Endothelial cell of umbilical vein (primary cell): ENCODE data around the gene ZDHHC23.

Source experiments
- EZH2 ChIP-seq: IDR thresholded peaks from 2 replicates; pipeline ENCODE4 v1.6.1; 2012; ENCODE audit warnings: borderline replicate concordance, low read depth, mild to moderate bottlenecking, moderate library complexity, low read length, inconsistent platforms; ENCODE audit not compliant: severe bottlenecking
- GATA2 ChIP-seq: IDR thresholded peaks from 2 replicates; pipeline ENCODE4 v1.7.0; 2011; ENCODE audit warnings: low read depth, mild to moderate bottlenecking, moderate library complexity, mixed read lengths, low read length; ENCODE audit not compliant: insufficient read length, insufficient read depth
- TF ChIP-seq, protein P1 (sequence below), 2 donors: IDR thresholded peaks; 1 replicate in 1 of 2; 2 replicates in 1 of 2; pipeline ENCODE4 v1.5.1; 2011; ENCODE audit warnings: low read length in 2 of 2, mild to moderate bottlenecking in 2 of 2, moderate library complexity in 2 of 2, control low read depth in 1 of 2, inconsistent platforms in 1 of 2, low read depth in 1 of 2; ENCODE audit not compliant: insufficient read depth in 1 of 2; ENCODE audit errors: extremely low read depth in 1 of 2

DNA sequence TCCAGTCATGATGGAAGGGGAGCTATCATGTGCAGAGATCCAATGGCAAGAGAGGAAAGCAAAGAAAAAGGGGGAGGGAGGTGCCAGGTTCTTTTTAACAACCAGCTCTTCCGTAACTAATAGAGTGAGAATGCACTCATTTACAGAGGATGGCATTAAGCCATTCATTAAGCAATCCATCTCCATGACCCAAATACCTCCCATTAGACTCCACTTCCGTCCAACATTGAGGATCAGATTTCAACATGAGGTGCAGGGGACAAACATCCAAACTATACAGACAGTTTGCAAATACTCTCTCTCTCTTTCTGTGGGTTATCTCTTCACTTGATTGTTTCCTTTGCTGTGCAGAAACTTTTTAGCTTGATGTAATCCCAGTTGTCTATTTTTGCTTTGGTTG is 21.2 kb downstream of the ZDHHC23 start:
- TF ChIP-seq GATA2 = no peak
- TF ChIP-seq, protein P1, sequence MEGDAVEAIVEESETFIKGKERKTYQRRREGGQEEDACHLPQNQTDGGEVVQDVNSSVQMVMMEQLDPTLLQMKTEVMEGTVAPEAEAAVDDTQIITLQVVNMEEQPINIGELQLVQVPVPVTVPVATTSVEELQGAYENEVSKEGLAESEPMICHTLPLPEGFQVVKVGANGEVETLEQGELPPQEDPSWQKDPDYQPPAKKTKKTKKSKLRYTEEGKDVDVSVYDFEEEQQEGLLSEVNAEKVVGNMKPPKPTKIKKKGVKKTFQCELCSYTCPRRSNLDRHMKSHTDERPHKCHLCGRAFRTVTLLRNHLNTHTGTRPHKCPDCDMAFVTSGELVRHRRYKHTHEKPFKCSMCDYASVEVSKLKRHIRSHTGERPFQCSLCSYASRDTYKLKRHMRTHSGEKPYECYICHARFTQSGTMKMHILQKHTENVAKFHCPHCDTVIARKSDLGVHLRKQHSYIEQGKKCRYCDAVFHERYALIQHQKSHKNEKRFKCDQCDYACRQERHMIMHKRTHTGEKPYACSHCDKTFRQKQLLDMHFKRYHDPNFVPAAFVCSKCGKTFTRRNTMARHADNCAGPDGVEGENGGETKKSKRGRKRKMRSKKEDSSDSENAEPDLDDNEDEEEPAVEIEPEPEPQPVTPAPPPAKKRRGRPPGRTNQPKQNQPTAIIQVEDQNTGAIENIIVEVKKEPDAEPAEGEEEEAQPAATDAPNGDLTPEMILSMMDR (IDR thresholded peaks at IDR 0.05; ENCODE audit: extremely low read depth in 1 of 2, insufficient read depth in 1 of 2, low read depth in 1 of 2, low read length in 2 of 2) = no peak
- no peak for TF ChIP-seq EZH2
